Measurements from ENCODE around the gene HLX.

Gene HLX

DNA sequence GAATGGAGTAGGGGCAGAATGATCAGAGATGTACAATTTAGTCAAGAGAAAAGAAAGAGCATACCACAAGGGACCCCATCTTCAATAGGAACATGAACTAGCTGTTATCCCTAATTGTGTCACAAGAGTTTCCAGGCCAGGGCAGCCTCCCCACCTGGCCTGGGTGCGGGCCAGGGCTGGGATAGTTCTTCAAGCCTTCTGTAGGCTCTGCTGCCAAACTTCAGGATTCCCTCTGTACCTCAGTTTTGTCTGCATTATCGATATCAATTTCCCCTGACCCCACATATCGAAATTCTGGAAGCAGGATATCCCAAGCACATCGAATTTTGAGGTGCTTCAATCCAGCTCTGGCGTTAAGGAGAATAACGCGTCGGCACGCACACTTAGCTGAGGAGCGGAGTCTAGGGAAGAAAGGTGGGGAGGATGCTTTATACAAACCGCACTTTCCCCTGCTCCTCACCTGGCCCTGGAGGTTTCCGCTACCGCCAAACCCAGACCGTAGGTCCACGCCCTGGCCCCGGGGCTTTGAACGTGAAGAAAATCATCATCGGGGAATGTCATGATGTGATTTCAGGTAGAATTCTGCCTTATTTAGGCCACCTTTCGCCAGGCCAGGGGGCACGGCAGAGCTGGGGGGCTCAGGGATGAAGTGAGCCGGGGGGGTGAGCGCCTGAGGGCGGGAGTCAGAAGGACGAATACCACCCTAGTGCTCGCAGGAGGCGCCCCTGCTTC lies 7.4 kb downstream of the HLX start:
- TF ChIP-seq POLR2A (IDR thresholded peaks at IDR 0.05; ENCODE audit: extremely low read depth, insufficient read length) (no peak), MYC (IDR thresholded peaks at IDR 0.05; ENCODE audit: low read depth, low read length) (no peak)
- TF ChIP-seq, protein P1, sequence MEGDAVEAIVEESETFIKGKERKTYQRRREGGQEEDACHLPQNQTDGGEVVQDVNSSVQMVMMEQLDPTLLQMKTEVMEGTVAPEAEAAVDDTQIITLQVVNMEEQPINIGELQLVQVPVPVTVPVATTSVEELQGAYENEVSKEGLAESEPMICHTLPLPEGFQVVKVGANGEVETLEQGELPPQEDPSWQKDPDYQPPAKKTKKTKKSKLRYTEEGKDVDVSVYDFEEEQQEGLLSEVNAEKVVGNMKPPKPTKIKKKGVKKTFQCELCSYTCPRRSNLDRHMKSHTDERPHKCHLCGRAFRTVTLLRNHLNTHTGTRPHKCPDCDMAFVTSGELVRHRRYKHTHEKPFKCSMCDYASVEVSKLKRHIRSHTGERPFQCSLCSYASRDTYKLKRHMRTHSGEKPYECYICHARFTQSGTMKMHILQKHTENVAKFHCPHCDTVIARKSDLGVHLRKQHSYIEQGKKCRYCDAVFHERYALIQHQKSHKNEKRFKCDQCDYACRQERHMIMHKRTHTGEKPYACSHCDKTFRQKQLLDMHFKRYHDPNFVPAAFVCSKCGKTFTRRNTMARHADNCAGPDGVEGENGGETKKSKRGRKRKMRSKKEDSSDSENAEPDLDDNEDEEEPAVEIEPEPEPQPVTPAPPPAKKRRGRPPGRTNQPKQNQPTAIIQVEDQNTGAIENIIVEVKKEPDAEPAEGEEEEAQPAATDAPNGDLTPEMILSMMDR (IDR thresholded peaks at IDR 0.05; ENCODE audit: low read depth, low read length) = no peak
- TF ChIP-seq, protein P2, sequence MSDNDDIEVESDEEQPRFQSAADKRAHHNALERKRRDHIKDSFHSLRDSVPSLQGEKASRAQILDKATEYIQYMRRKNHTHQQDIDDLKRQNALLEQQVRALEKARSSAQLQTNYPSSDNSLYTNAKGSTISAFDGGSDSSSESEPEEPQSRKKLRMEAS (IDR thresholded peaks at IDR 0.05; ENCODE audit: low read depth, low read length) = no peak
- DNase-seq (ENCODE audit: low read depth) = no peak
- H3K4me3 ChIP-seq (ENCODE audit: low read depth, low read length) = no peak overlapping the region

DNA sequence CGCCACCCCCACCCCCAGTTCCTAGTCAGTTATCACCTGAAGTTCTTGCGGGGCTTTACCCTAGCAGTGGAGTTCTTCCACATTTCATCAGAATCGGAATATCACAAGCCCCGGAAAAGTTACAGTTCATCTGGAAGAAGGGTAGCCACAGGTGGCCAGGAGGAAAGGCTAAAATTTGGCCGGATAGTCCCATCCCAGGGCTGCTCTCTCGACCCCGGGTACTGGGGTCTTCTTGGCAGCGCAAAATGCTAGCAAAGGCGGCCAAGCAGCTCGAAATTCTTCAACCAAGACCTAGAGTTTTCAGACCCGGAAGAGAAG lies 7.9 kb downstream of the HLX start:
- no peak for DNase-seq (ENCODE audit: low read depth)
- TF ChIP-seq, protein P1 (IDR thresholded peaks at IDR 0.05; ENCODE audit: low read depth, low read length) = no peak
- TF ChIP-seq, protein P2 (IDR thresholded peaks at IDR 0.05; ENCODE audit: low read depth, low read length) = no peak
- TF ChIP-seq MYC (IDR thresholded peaks at IDR 0.05; ENCODE audit: low read depth, low read length) (no peak), POLR2A (IDR thresholded peaks at IDR 0.05; ENCODE audit: extremely low read depth, insufficient read length) (no peak)
- H3K4me3 ChIP-seq (ENCODE audit: low read depth, low read length) = no peak overlapping the region

DNA sequence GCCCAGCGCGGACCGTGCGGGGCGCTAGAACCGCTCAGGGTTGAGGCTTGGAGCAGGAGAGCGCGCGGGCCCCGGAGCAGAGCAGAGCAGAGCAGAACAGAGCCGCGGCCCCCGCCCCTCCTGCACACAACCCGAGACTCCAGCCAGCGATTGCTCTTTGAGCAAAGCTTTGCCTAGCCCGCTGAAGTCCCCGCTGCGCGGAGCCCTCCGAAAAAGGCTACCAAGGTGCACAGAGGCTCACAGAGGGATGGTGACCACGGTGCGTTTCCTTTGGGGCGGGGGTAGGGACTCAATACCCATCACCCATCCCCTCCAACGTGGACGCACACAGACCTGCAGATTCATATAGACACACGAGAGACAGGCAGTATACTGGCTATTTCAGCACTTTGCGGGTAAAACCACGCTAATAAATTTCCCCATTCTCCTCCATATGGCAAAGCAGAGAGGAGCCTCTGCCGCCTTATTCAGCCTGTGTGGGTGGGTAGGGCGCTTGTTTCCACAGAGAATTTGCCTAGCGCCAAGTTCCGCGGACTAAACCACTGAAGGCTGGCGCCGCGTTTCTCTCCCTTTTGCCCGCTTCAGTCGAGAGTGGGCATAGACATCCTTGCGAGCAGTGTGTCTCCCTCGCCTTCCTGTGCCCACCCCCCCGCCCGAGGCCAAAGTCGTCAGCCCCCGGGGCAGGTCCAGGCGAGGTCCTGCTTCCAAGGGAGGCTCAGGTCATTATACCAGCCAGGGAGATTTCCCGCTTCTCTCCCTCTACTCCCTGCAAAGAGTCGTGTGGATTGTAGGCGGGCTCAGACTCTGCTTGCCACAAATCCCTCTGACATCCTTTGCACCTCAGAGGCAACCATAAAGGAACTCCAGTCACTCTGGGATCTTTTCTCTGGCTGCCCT lies 8.5 kb downstream of the HLX start:
- TF ChIP-seq MYC (IDR thresholded peaks at IDR 0.05; ENCODE audit: low read depth, low read length) (no peak), POLR2A (IDR thresholded peaks at IDR 0.05; ENCODE audit: extremely low read depth, insufficient read length) (no peak)
- TF ChIP-seq, protein P1 (IDR thresholded peaks at IDR 0.05; ENCODE audit: low read depth, low read length) = no peak
- TF ChIP-seq, protein P2 (IDR thresholded peaks at IDR 0.05; ENCODE audit: low read depth, low read length) = no peak
- H3K4me3 ChIP-seq (ENCODE audit: low read depth, low read length) = no peak overlapping the region
- peak; percentile 54 for DNase-seq (ENCODE audit: low read depth)

DNA sequence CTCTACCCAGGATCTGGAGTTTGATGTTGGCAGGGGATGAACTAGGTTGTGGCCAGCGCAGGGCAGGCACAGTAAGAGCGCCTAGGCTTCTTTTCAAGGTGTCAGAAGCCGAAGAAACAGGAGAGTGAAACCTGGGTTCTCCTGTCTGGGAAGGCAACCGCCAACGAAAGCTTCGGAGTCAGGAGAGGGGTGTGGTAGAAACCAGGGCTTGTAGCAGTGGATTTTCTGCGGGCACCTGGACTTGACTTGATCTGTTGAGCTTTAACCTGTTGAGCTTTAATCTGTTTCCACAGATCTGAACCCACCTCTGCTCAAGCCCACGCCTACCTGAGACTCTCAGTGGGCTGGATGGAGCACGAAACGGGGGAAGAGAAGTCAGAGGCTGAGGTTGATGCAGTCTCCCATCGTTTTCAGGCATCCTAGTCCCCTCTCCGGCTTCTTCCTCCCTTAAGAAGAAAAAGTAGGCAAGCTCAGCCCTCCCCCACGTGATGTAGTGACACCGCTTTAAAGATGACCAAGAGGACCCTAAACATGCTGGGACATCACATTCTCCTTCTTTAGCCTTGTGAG lies 9.3 kb downstream of the HLX start:
- H3K4me3 ChIP-seq (ENCODE audit: low read depth, low read length) = no peak overlapping the region
- no peak for DNase-seq (ENCODE audit: low read depth)

DNA sequence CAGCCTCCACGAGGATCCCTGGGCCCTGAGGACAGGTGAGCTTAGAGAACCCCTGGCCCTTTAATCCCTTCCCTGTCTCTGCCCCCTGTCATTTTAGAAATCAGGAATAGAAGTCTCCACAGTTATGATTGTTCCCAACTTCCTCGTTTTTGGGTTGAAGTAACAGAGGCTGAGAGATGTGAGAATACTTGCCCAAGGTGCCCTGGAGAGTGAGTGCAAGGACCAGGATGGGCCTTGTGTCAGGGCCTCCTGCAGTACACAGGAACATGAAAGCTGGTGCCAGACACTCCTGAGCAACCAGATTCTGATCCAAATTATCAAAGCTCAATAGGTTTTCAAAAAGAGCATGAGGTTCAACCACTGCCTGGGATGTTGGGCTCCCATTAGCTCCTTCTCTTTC lies 10.1 kb downstream of the HLX start:
- no peak for DNase-seq (ENCODE audit: low read depth)
- no peak for TF ChIP-seq POLR2A (IDR thresholded peaks at IDR 0.05; ENCODE audit: extremely low read depth, insufficient read length)
- TF ChIP-seq, protein P1 (IDR thresholded peaks at IDR 0.05; ENCODE audit: low read depth, low read length) = no peak
- TF ChIP-seq MYC (IDR thresholded peaks at IDR 0.05; ENCODE audit: low read depth, low read length) = no peak
- TF ChIP-seq, protein P2 (IDR thresholded peaks at IDR 0.05; ENCODE audit: low read depth, low read length) = no peak
- no peak overlapping the region for H3K4me3 ChIP-seq (ENCODE audit: low read depth, low read length)

More for the DNA sequence above, 9.3 kb downstream of the HLX start:
- no peak for TF ChIP-seq POLR2A (IDR thresholded peaks at IDR 0.05; ENCODE audit: extremely low read depth, insufficient read length)
- TF ChIP-seq, protein P1 (IDR thresholded peaks at IDR 0.05; ENCODE audit: low read depth, low read length) = no peak
- no peak for TF ChIP-seq MYC (IDR thresholded peaks at IDR 0.05; ENCODE audit: low read depth, low read length)
- TF ChIP-seq, protein P2 (IDR thresholded peaks at IDR 0.05; ENCODE audit: low read depth, low read length) = no peak

All from NB4 (cell line).